Measurements from ENCODE around the gene GPC3. TPM values are rescaled to one million over a fixed set of nuclear protein-coding genes. Genes with fewer than 3 reads are reported as not detected.

GPC3 gene
- total and polyA plus RNA-seq, 2 of the 4 experiments (the other 2 are of a cell fraction) = not detected

GRCh38 chrX:133516686-133517085 is 468.7 kb downstream of the GPC3 start:
- Histone ChIP-seq H2AK5ac (ENCODE audit: low read depth, low read length) (no peak overlapping the region), H2BK120ac (ENCODE audit: low read depth, low read length) (no peak overlapping the region), H2BK5ac (ENCODE audit: low read depth, low read length, poor library complexity, severe bottlenecking) (no peak overlapping the region), H2BK20ac (ENCODE audit: low read depth, low read length) (no peak overlapping the region), H3K9me1 (ENCODE audit: insufficient read depth, low read length) (no peaks in the 10 kb centered on the region), H3K79me1 (ENCODE audit: low read depth in 1 of 2, low read length in 2 of 2) (no peaks in the 10 kb centered on the region), H3K4me3 (ENCODE audit: insufficient read depth, low read depth, low read length) (no peak overlapping the region), H3K56ac (ENCODE audit: extremely low read depth, insufficient read depth, low read length) (no peak overlapping the region), H3K4ac (ENCODE audit: low read depth, low read length) (no peak overlapping the region), H3K4me2 (ENCODE audit: low read depth, low read length) (no peak overlapping the region), H3K36me3 (ENCODE audit: control insufficient read depth, insufficient read depth, low read length) (no peaks in the 10 kb centered on the region), H3K18ac (ENCODE audit: low read depth, low read length) (no peak overlapping the region), H2AK9ac (replicated peaks; ENCODE audit: low read depth, low read length, poor library complexity) (no peak overlapping the region), H4K5ac (ENCODE audit: low read depth, low read length) (no peak overlapping the region), H3K27me3 (ENCODE audit: control insufficient read depth, insufficient read depth, low read length) (peaks cover 4% of the 10 kb centered on the region; the same call in 1 of the 2 replicates), H3K27ac (ENCODE audit: insufficient read depth, low read length) (no peak overlapping the region), H4K20me1 (ENCODE audit: insufficient read depth, low read length) (no peaks in the 10 kb centered on the region), H3K23ac (ENCODE audit: low read depth, low read length) (no peak overlapping the region), H3K9ac (ENCODE audit: low read depth, low read length) (no peak overlapping the region), H4K8ac (ENCODE audit: low read depth in 2 of 2, low read length in 2 of 2) (no peak overlapping the region), H3K14ac (replicated peaks; ENCODE audit: low read depth, low read length) (no peak overlapping the region), H2AFZ (replicated peaks; ENCODE audit: low read length, poor library complexity) (no peak overlapping the region), H2BK15ac (ENCODE audit: low read depth, low read length) (no peak overlapping the region), H4K91ac (ENCODE audit: insufficient read depth, low read depth, low read length) (no peak overlapping the region), H3K9me3 (ENCODE audit: control insufficient read depth, insufficient read depth, low read length) (no peaks in the 10 kb centered on the region), H3K4me1 (ENCODE audit: control insufficient read depth, insufficient read depth, low read length) (peaks cover 5% of the 10 kb centered on the region)
- DNase-seq (no peak), ATAC-seq (ENCODE audit: low read depth) (no peak)
- no CpG with 5 or more reads among the region's 3 CpGs for WGBS, 2 experiments (ENCODE audit: extremely low coverage in 2 of 2, insufficient read length in 1 of 2)
- no TSS peak for BruUV-seq (replicated peaks)
- ChIA-PET POLR2A (ENCODE audit: unreplicated experiment) (no interaction called here), CTCF (no interaction called here)
- dilution Hi-C loops (cut with HindIII; ENCODE audit: low sequenced_read_pairs, unreplicated experiment) (no loop called here), in situ Hi-C loops (cut with MboI; ENCODE audit: low sequenced_read_pairs) (no loop called here), intact Hi-C loops (cut with micrococcal nuclease) (no loop called here)
- TF ChIP-seq RAD21 (IDR thresholded peaks at IDR 0.05; ENCODE audit: low read length) = no peak
- TF ChIP-seq CEBPB (IDR thresholded peaks at IDR 0.05; ENCODE audit: low read depth, low read length) = peak; percentile 45; the same call in 1 of the 2 replicates

Measured in IMR-90 (cell line).